Omental fat pad (tissue), 4 donors: ENCODE results near the gene ERBB4. TPM values are rescaled to one million over a fixed set of nuclear protein-coding genes. Genes with fewer than 3 reads are reported as not detected.

Source experiments
- ATAC-seq: fragments of 150-250 bp; one replicate; pipeline ENCODE4 v1.9.1; 2016; ENCODE audit warnings: mild to moderate bottlenecking, moderate library complexity; ENCODE audit not compliant: low FRiP score
- DNase-seq: peaks from one replicate; pipeline ENCODE4 v3.0.0-alpha.2; 2019; ENCODE audit warnings: low spot score
- CTCF ChIP-seq, 3 donors: fragments of 450-650 bp; IDR thresholded peaks; one replicate each; pipeline ENCODE4 v1.5.1; 2016 to 2017; ENCODE audit warnings: antibody characterized with exemption in 3 of 3, mild to moderate bottlenecking in 3 of 3, moderate library complexity in 2 of 3
- total RNA-seq, 4 donors: library from RNA; depleted of rRNA; stranded (reverse); fragments of >200 nt; gene quantifications; one replicate each; pipeline ENCODE4 v1.1.0, GENCODE V29; 2016

Gene ERBB4
- total RNA-seq, 4 donors from 2014 or later: 0.16 to 7.7 (median 2.1) TPM

GRCh38 chr2:212037062-212037461 lies 501.5 kb downstream of the ERBB4 start:
- no peak for ATAC-seq
- no peak for TF ChIP-seq CTCF (IDR thresholded peaks at IDR 0.05)

GRCh38 chr2:212034841-212035585 lies 503.6 kb downstream of the ERBB4 start:
- TF ChIP-seq CTCF (IDR thresholded peaks at IDR 0.05): no peak
- no peak for DNase-seq
- ATAC-seq: no peak

More at GRCh38 chr2:212037062-212037461, 501.5 kb downstream of the ERBB4 start:
- no peak for DNase-seq

GRCh38 chr2:212033888-212034287 lies 504.7 kb downstream of the ERBB4 start:
- TF ChIP-seq CTCF (IDR thresholded peaks at IDR 0.05): no peak
- DNase-seq (no peak), ATAC-seq (no peak)

- ATAC-seq (no peak), DNase-seq (no peak)
- TF ChIP-seq CTCF (IDR thresholded peaks at IDR 0.05): no peak
Observed at GRCh38 chr2:212032536-212033219, 505.9 kb downstream of the ERBB4 start.

- DNase-seq (no peak), ATAC-seq (no peak)
- no peak for TF ChIP-seq CTCF (IDR thresholded peaks at IDR 0.05)
Observed at GRCh38 chr2:212032032-212032431, 506.6 kb downstream of the ERBB4 start.

- no peak for TF ChIP-seq CTCF (IDR thresholded peaks at IDR 0.05)
- no peak for ATAC-seq
- no peak for DNase-seq
Observed at GRCh38 chr2:212030709-212031108, 507.9 kb downstream of the ERBB4 start.
